ENCODE results near the gene BLNK. TPM values are rescaled to one million over a fixed set of nuclear protein-coding genes. Genes with fewer than 3 reads are reported as not detected.
A peak's percentile ranks its signal among the peaks of the same experiment; 100 is the strongest.

The BLNK gene
- total and polyA plus RNA-seq, 4 donors = 4.1 to 18.7 (median 6.4) TPM

- TF ChIP-seq CTCF (IDR thresholded peaks at IDR 0.05; ENCODE audit: control extremely low read depth, extremely low read depth) = no peak
- Histone ChIP-seq H3K4me3 (no peak within 1 kb of the TSS), H3K36me3 (ENCODE audit: control insufficient read depth in 4 of 4, insufficient read depth in 4 of 4, low read length in 4 of 4) (no peaks in the 10 kb centered on the region), H3K9ac (ENCODE audit: insufficient read depth in 1 of 2, low read length in 2 of 2) (no peak within 1 kb of the TSS), H3K27me3 (ENCODE audit: control insufficient read depth in 3 of 3, insufficient read depth in 3 of 3, low read length in 2 of 3) (no peaks in the 10 kb centered on the region), H3K9me3 (ENCODE audit: control insufficient read depth in 4 of 4, insufficient read depth in 3 of 4, low read length in 3 of 4) (no peaks in the 10 kb centered on the region), H3K27ac (ENCODE audit: low read depth in 1 of 2, low read length in 1 of 2) (no peak within 1 kb of the TSS), H3K4me1 (ENCODE audit: control insufficient read depth in 5 of 5, insufficient read depth in 5 of 5, low read length in 5 of 5) (peaks cover 2 to 6% (median 5%) of the 10 kb centered on the region in 5 donors)
- DNase-seq (no peak), ATAC-seq (ENCODE audit: insufficient read depth, low FRiP score) (no peak)
- WGBS, 2 donors = 82 to 89% methylated on average over 8 of the region's 8 CpGs
Observed at GRCh38 chr10:96304230-96304629, 32.9 kb upstream of the BLNK start, which contains the start of gene DNTT. DNTT (plus strand) TSS chr10:96304434; CDS start chr10:96304498, 64 bp downstream.

- Histone ChIP-seq H3K27ac (ENCODE audit: low read depth in 1 of 2, low read length in 1 of 2) (no peak overlapping the region), H3K9me3 (ENCODE audit: control insufficient read depth in 4 of 4, insufficient read depth in 3 of 4, low read length in 3 of 4) (no peaks in the 10 kb centered on the region), H3K36me3 (ENCODE audit: control insufficient read depth in 4 of 4, insufficient read depth in 4 of 4, low read length in 4 of 4) (no peaks in the 10 kb centered on the region), H3K4me1 (ENCODE audit: control insufficient read depth in 5 of 5, insufficient read depth in 5 of 5, low read length in 5 of 5) (peaks cover 0 to 5% (median 0%) of the 10 kb centered on the region in 5 donors), H3K4me3 (no peak overlapping the region), H3K9ac (ENCODE audit: insufficient read depth in 1 of 2, low read length in 2 of 2) (no peak overlapping the region), H3K27me3 (ENCODE audit: control insufficient read depth in 3 of 3, insufficient read depth in 3 of 3, low read length in 2 of 3) (no peaks in the 10 kb centered on the region)
- DNase-seq (no peak), ATAC-seq (ENCODE audit: insufficient read depth, low FRiP score) (no peak)
- no peak for TF ChIP-seq CTCF (IDR thresholded peaks at IDR 0.05; ENCODE audit: control extremely low read depth, extremely low read depth)
- 47 to 65% methylated on average over 1 of the region's 1 CpG for WGBS, 2 donors
Observed at GRCh38 chr10:96301616-96302015, 30.2 kb upstream of the BLNK start.

GRCh38 chr10:96299383-96299782 lies 28.0 kb upstream of the BLNK start:
- H3K9ac ChIP-seq (ENCODE audit: insufficient read depth in 1 of 2, low read length in 2 of 2) = no peak overlapping the region
- ATAC-seq (ENCODE audit: insufficient read depth, low FRiP score) (no peak), DNase-seq (peak in 2 of 3 donors; percentile 19 to 47)
- TF ChIP-seq CTCF (IDR thresholded peaks at IDR 0.05; ENCODE audit: control extremely low read depth, extremely low read depth) = no peak
- no peak overlapping the region for H3K4me3 ChIP-seq
- H3K27ac ChIP-seq (ENCODE audit: low read depth in 1 of 2, low read length in 1 of 2) = no peak overlapping the region
- peaks cover 0 to 5% (median 0%) of the 10 kb centered on the region in 5 donors for H3K4me1 ChIP-seq (ENCODE audit: control insufficient read depth in 5 of 5, insufficient read depth in 5 of 5, low read length in 5 of 5)
- H3K9me3 ChIP-seq (ENCODE audit: control insufficient read depth in 4 of 4, insufficient read depth in 3 of 4, low read length in 3 of 4) = no peaks in the 10 kb centered on the region
- no peaks in the 10 kb centered on the region for H3K27me3 ChIP-seq (ENCODE audit: control insufficient read depth in 3 of 3, insufficient read depth in 3 of 3, low read length in 2 of 3)
- 5 to 21% methylated on average over 5 of the region's 5 CpGs for WGBS, 2 donors
- H3K36me3 ChIP-seq (ENCODE audit: control insufficient read depth in 4 of 4, insufficient read depth in 4 of 4, low read length in 4 of 4) = no peaks in the 10 kb centered on the region

- 84 to 93% methylated on average over 3 of the region's 3 CpGs for WGBS, 2 donors
- TF ChIP-seq CTCF (IDR thresholded peaks at IDR 0.05; ENCODE audit: control extremely low read depth, extremely low read depth) = no peak
Observed at GRCh38 chr10:96298362-96298761, 27.0 kb upstream of the BLNK start.

More at GRCh38 chr10:96298362-96298761, 27.0 kb upstream of the BLNK start:
- H3K9me3 ChIP-seq (ENCODE audit: control insufficient read depth in 4 of 4, insufficient read depth in 3 of 4, low read length in 3 of 4) = no peaks in the 10 kb centered on the region
- ATAC-seq (ENCODE audit: insufficient read depth, low FRiP score) (no peak), DNase-seq (no peak)
- H3K36me3 ChIP-seq (ENCODE audit: control insufficient read depth in 4 of 4, insufficient read depth in 4 of 4, low read length in 4 of 4) = no peaks in the 10 kb centered on the region
- H3K4me3 ChIP-seq = no peak overlapping the region
- no peak overlapping the region for H3K27ac ChIP-seq (ENCODE audit: low read depth in 1 of 2, low read length in 1 of 2)
- H3K27me3 ChIP-seq (ENCODE audit: control insufficient read depth in 3 of 3, insufficient read depth in 3 of 3, low read length in 2 of 3) = no peaks in the 10 kb centered on the region
- H3K4me1 ChIP-seq (ENCODE audit: control insufficient read depth in 5 of 5, insufficient read depth in 5 of 5, low read length in 5 of 5) = peaks cover 0 to 5% (median 0%) of the 10 kb centered on the region in 5 donors
- no peak overlapping the region for H3K9ac ChIP-seq (ENCODE audit: insufficient read depth in 1 of 2, low read length in 2 of 2)

Measured in lung (tissue), 12 donors.